Suprapubic skin (tissue), 4 donors: Measurements from ENCODE around the gene ANKRD63.

ENCODE experiments used
- POLR2A ChIP-seq, 2 donors: fragments of 450-650 bp; IDR thresholded peaks; one replicate each; pipeline ENCODE4 v1.6.1; 2017; ENCODE audit warnings: antibody characterized with exemption in 2 of 2, mild to moderate bottlenecking in 2 of 2, moderate library complexity in 2 of 2
- POLR2AphosphoS5 ChIP-seq, 3 donors: sonication (generic); formaldehyde crosslinking; IDR thresholded peaks; one replicate each; pipeline ENCODE4 v1.6.1; 2017; ENCODE audit warnings: antibody characterized with exemption in 3 of 3
- TF ChIP-seq, protein P1 (sequence below), 2 donors: fragments of 200-600 bp in 1 of 2; fragments of 450-650 bp in 1 of 2; sonication (generic) in 1 of 2; IDR thresholded peaks; one replicate each; pipeline ENCODE4 v1.5.1; 2016 to 2019; ENCODE audit warnings: antibody characterized with exemption in 2 of 2, mild to moderate bottlenecking in 1 of 2, moderate library complexity in 1 of 2

- TF ChIP-seq, protein P1, sequence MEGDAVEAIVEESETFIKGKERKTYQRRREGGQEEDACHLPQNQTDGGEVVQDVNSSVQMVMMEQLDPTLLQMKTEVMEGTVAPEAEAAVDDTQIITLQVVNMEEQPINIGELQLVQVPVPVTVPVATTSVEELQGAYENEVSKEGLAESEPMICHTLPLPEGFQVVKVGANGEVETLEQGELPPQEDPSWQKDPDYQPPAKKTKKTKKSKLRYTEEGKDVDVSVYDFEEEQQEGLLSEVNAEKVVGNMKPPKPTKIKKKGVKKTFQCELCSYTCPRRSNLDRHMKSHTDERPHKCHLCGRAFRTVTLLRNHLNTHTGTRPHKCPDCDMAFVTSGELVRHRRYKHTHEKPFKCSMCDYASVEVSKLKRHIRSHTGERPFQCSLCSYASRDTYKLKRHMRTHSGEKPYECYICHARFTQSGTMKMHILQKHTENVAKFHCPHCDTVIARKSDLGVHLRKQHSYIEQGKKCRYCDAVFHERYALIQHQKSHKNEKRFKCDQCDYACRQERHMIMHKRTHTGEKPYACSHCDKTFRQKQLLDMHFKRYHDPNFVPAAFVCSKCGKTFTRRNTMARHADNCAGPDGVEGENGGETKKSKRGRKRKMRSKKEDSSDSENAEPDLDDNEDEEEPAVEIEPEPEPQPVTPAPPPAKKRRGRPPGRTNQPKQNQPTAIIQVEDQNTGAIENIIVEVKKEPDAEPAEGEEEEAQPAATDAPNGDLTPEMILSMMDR (IDR thresholded peaks at IDR 0.05): no peak
- TF ChIP-seq POLR2AphosphoS5 (IDR thresholded peaks at IDR 0.05) (no peak), POLR2A (IDR thresholded peaks at IDR 0.05) (no peak)
Observed at GRCh38 chr15:40301467-40302179, 18.8 kb upstream of the ANKRD63 start.
